GM21529 (cell line): ENCODE results near the gene ISLR.

ENCODE experiments used
- ATAC-seq: cut with Tn5 transposase; IDR thresholded peaks from one replicate; pipeline ENCODE4 v1.9.1; 2021; ENCODE audit not compliant: unreplicated experiment

The ISLR gene

GRCh38 chr15:74209997-74210671, 36.6 kb downstream of the ISLR start:
- no peak for ATAC-seq

- no peak for ATAC-seq
Measured at GRCh38 chr15:74210729-74211128, 37.2 kb downstream of the ISLR start.

GRCh38 chr15:74211656-74212055, 38.1 kb downstream of the ISLR start:
- ATAC-seq: no peak

- ATAC-seq: no peak
Measured at GRCh38 chr15:74212494-74212893, 39.0 kb downstream of the ISLR start.

- ATAC-seq: no peak
Measured at GRCh38 chr15:74213858-74214284, 40.4 kb downstream of the ISLR start.

- no peak for ATAC-seq
Measured at GRCh38 chr15:74214324-74215021, 41.0 kb downstream of the ISLR start.

GRCh38 chr15:74215958-74216357, 42.4 kb downstream of the ISLR start:
- no peak for ATAC-seq

GRCh38 chr15:74216949-74217348, 43.4 kb downstream of the ISLR start:
- no peak for ATAC-seq

GRCh38 chr15:74217907-74218885, 44.7 kb downstream of the ISLR start:
- ATAC-seq: no peak

GRCh38 chr15:74220475-74221248, 47.2 kb downstream of the ISLR start:
- no peak for ATAC-seq

GRCh38 chr15:74221399-74222239, 48.1 kb downstream of the ISLR start:
- no peak for ATAC-seq

GRCh38 chr15:74222240-74223119, 49.0 kb downstream of the ISLR start:
- ATAC-seq: no peak

GRCh38 chr15:74225928-74226327, 52.4 kb downstream of the ISLR start:
- ATAC-seq: no peak
